MM.1S (cell line): Measurements from ENCODE around the gene RTCB.

ENCODE experiments used
- DNase-seq: peaks from one replicate; pipeline ENCODE4 v3.0.0-alpha.2; 2015
- H2AFZ ChIP-seq: fragments of 300-600 bp; sonication (generic); 2 replicates; pipeline ENCODE4 v1.6.0; 2016; ENCODE audit warnings: antibody characterized with exemption, low read length
- H3F3A ChIP-seq: fragments of 300-600 bp; sonication (generic); 2 replicates; pipeline ENCODE4 v1.6.1; 2016; ENCODE audit warnings: mild to moderate bottlenecking, antibody characterized with exemption, low read length, moderate library complexity, mixed read lengths; ENCODE audit not compliant: insufficient read depth
- H3K27ac ChIP-seq: fragments of 300-600 bp; sonication (generic); 2 replicates; pipeline ENCODE4 v1.5.1; 2016; ENCODE audit warnings: mild to moderate bottlenecking, low read length
- H3K27me3 ChIP-seq: fragments of 300-600 bp; sonication (generic); replicated peaks from 2 replicates; pipeline ENCODE4 v1.6.0; 2016; ENCODE audit warnings: low read length; ENCODE audit not compliant: insufficient read depth
- H3K36me3 ChIP-seq: fragments of 300-600 bp; sonication (generic); replicated peaks from 2 replicates; pipeline ENCODE4 v1.6.1; 2016; ENCODE audit warnings: mild to moderate bottlenecking, low read length, mixed read lengths; ENCODE audit not compliant: insufficient read depth
- H3K4me1 ChIP-seq: fragments of 300-600 bp; sonication (generic); 2 replicates; pipeline ENCODE4 v1.6.1; 2016; ENCODE audit warnings: low read length, mixed read lengths
- H3K4me2 ChIP-seq: fragments of 300-600 bp; sonication (generic); 2 replicates; pipeline ENCODE4 v1.6.0; 2016; ENCODE audit warnings: low read depth, low read length
- H3K4me3 ChIP-seq: fragments of 300-600 bp; sonication (generic); 2 replicates; pipeline ENCODE4 v1.5.1; 2016; ENCODE audit warnings: low read length, mixed read lengths
- H3K79me2 ChIP-seq: fragments of 300-600 bp; sonication (generic); 2 replicates; pipeline ENCODE4 v1.6.1; 2016; ENCODE audit warnings: mixed run types, low read length, mixed read lengths
- H3K9ac ChIP-seq: fragments of 300-600 bp; sonication (generic); 2 replicates; pipeline ENCODE4 v1.6.1; 2016; ENCODE audit warnings: low read length, mixed read lengths
- H3K9me2 ChIP-seq: fragments of 300-600 bp; sonication (generic); replicated peaks from 2 replicates; pipeline ENCODE4 v1.6.1; 2016; ENCODE audit warnings: mild to moderate bottlenecking, low read length, mixed read lengths; ENCODE audit not compliant: insufficient read depth
- H3K9me3 ChIP-seq: fragments of 300-600 bp; sonication (generic); replicated peaks from 2 replicates; pipeline ENCODE4 v1.6.1; 2016; ENCODE audit warnings: mild to moderate bottlenecking, low read length, mixed read lengths; ENCODE audit not compliant: insufficient read depth
- H4K20me1 ChIP-seq: fragments of 300-600 bp; sonication (generic); 2 replicates; pipeline ENCODE4 v1.6.1; 2016; ENCODE audit warnings: mild to moderate bottlenecking, low read length, moderate library complexity, mixed read lengths; ENCODE audit not compliant: insufficient read depth
- CTCF ChIP-seq: fragments of 300-600 bp; sonication (generic); IDR thresholded peaks from 2 replicates; pipeline ENCODE4 v1.5.1; 2016; ENCODE audit warnings: antibody characterized with exemption, low read length, mixed read lengths
- EZH2 ChIP-seq: fragments of 300-600 bp; sonication (generic); optimal IDR thresholded peaks from 2 replicates; pipeline ENCODE3; 2017; ENCODE audit warnings: low read depth, mild to moderate bottlenecking, antibody characterized with exemption, low read length, mixed read lengths
- EZH2phosphoT487 ChIP-seq: fragments of 300-600 bp; sonication (generic); IDR thresholded peaks from 2 replicates; pipeline ENCODE4 v1.6.1; 2018; ENCODE audit warnings: antibody characterized with exemption, low read length

Gene RTCB

GRCh38 chr22:32396746-32397145, 15.3 kb downstream of the RTCB start:
- Histone ChIP-seq H2AFZ (no peak overlapping the region), H3K27ac (no peak overlapping the region), H3K4me1 (peaks cover 23% of the 10 kb centered on the region), H3F3A (peaks cover 23% of the 10 kb centered on the region), H3K9ac (no peak overlapping the region), H4K20me1 (no peaks in the 10 kb centered on the region), H3K4me3 (no peak overlapping the region), H3K79me2 (peaks cover 9% of the 10 kb centered on the region; the same call in 1 of the 2 replicates), H3K27me3 (no peaks in the 10 kb centered on the region), H3K36me3 (peaks cover 30% of the 10 kb centered on the region), H3K4me2 (no peak overlapping the region), H3K9me2 (no peaks in the 10 kb centered on the region), H3K9me3 (no peaks in the 10 kb centered on the region)
- no peak for DNase-seq
- TF ChIP-seq CTCF (no peak), EZH2 (no peak), EZH2phosphoT487 (no peak)

- no peak overlapping the region for H3K4me3 ChIP-seq
- H3K4me1 ChIP-seq: peaks cover 23% of the 10 kb centered on the region
- H3K27me3 ChIP-seq: no peaks in the 10 kb centered on the region
- peaks cover 9% of the 10 kb centered on the region; the same call in 1 of the 2 replicates for H3K79me2 ChIP-seq
- DNase-seq: no peak
- peak overlapping the region; percentile 6; the same call in 1 of the 2 replicates for H3K4me2 ChIP-seq
- H3F3A ChIP-seq: peaks cover 23% of the 10 kb centered on the region
- H4K20me1 ChIP-seq: no peaks in the 10 kb centered on the region
- no peaks in the 10 kb centered on the region for H3K9me2 ChIP-seq
- no peaks in the 10 kb centered on the region for H3K9me3 ChIP-seq
- no peak overlapping the region for H3K9ac ChIP-seq
- TF ChIP-seq EZH2phosphoT487 (no peak), CTCF (no peak), EZH2 (no peak)
- H3K27ac ChIP-seq: peak overlapping the region; percentile 57; the same call in 1 of the 2 replicates
- H3K36me3 ChIP-seq: peaks cover 27% of the 10 kb centered on the region
- no peak overlapping the region for H2AFZ ChIP-seq
Measured at GRCh38 chr22:32396255-32396654, 15.8 kb downstream of the RTCB start.

GRCh38 chr22:32395107-32395506, 16.9 kb downstream of the RTCB start:
- Histone ChIP-seq H3K79me2 (peaks cover 9% of the 10 kb centered on the region; the same call in 1 of the 2 replicates), H3K9ac (no peak overlapping the region), H3F3A (peaks cover 23% of the 10 kb centered on the region), H3K27me3 (no peaks in the 10 kb centered on the region), H3K4me2 (peak overlapping the region; percentile 6; the same call in 1 of the 2 replicates), H3K4me1 (peaks cover 23% of the 10 kb centered on the region), H3K4me3 (no peak overlapping the region), H4K20me1 (no peaks in the 10 kb centered on the region), H3K36me3 (peaks cover 27% of the 10 kb centered on the region), H3K9me3 (no peaks in the 10 kb centered on the region), H3K9me2 (no peaks in the 10 kb centered on the region), H3K27ac (peak overlapping the region; percentile 57), H2AFZ (no peak overlapping the region)
- TF ChIP-seq EZH2phosphoT487: no peak
- no peak for TF ChIP-seq CTCF
- no peak for TF ChIP-seq EZH2
- peak; percentile 82 for DNase-seq
